HCT116 (cell line): Measurements from ENCODE around the gene ZNF621.

Source experiments
- ELF1 ChIP-seq: IDR thresholded peaks from 2 replicates; pipeline ENCODE4 v1.6.1; 2012; ENCODE audit warnings: low read depth, borderline replicate concordance
- TCF7L2 ChIP-seq: IDR thresholded peaks from 2 replicates; pipeline ENCODE4 v1.7.0; 2011; ENCODE audit warnings: borderline replicate concordance, inconsistent platforms; ENCODE audit not compliant: insufficient read depth, insufficient read length; ENCODE audit errors: extremely low read depth
- TF ChIP-seq, protein P1 (sequence below), 3 experiments: fragments of 200-600 bp in 1 of 3; sonication (generic) in 1 of 3; IDR thresholded peaks in 2 of 3; conservative IDR thresholded peaks in 1 of 3; 2 replicates each; pipeline ENCODE4 v1.5.1; 2012 to 2017; ENCODE audit warnings: low read depth in 2 of 3, low read length in 2 of 3, antibody characterized with exemption in 1 of 3, borderline replicate concordance in 1 of 3, control low read depth in 1 of 3, mild to moderate bottlenecking in 1 of 3, mixed read lengths in 1 of 3, mixed run types in 1 of 3, moderate library complexity in 1 of 3; ENCODE audit not compliant: insufficient read depth in 1 of 3

GRCh38 chr3:40572588-40572987, 47.8 kb downstream of the ZNF621 start:
- TF ChIP-seq TCF7L2: no peak
- TF ChIP-seq ELF1: no peak
- TF ChIP-seq, protein P1, sequence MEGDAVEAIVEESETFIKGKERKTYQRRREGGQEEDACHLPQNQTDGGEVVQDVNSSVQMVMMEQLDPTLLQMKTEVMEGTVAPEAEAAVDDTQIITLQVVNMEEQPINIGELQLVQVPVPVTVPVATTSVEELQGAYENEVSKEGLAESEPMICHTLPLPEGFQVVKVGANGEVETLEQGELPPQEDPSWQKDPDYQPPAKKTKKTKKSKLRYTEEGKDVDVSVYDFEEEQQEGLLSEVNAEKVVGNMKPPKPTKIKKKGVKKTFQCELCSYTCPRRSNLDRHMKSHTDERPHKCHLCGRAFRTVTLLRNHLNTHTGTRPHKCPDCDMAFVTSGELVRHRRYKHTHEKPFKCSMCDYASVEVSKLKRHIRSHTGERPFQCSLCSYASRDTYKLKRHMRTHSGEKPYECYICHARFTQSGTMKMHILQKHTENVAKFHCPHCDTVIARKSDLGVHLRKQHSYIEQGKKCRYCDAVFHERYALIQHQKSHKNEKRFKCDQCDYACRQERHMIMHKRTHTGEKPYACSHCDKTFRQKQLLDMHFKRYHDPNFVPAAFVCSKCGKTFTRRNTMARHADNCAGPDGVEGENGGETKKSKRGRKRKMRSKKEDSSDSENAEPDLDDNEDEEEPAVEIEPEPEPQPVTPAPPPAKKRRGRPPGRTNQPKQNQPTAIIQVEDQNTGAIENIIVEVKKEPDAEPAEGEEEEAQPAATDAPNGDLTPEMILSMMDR (IDR thresholded peaks at IDR 0.05 in 2 of 3, conservative IDR thresholded peaks at IDR 0.05 in 1 of 3; ENCODE audit: borderline replicate concordance in 1 of 3, insufficient read depth in 1 of 3, low read depth in 2 of 3, low read length in 2 of 3): no peak
